HepG2 (cell line): Measurements from ENCODE around the gene SHC1. TPM values are rescaled to one million over a fixed set of nuclear protein-coding genes. Genes with fewer than 3 reads are reported as not detected.

ENCODE experiments used
- ATAC-seq: fragments of 200-7000 bp; cut with Tn5 transposase; 3 replicates; pipeline ENCODE4 v1.9.1; 2020; ENCODE audit warnings: mild to moderate bottlenecking, moderate library complexity
- BruUV-seq: library from RNA; stranded (reverse); fragments of 400-500 nt; replicated peaks from 2 replicates; lab custom pipeline; 2021; lab: Mats Ljungman, UMichigan
- CTCF ChIA-PET: fragments of 300-600 bp; formaldehyde crosslinking; extraction: SDS; loops from one replicate; lab custom pipeline; 2021; ENCODE audit warnings: low total read pairs, inconsistent platforms, low intra/inter-chr PET ratio; lab: Yijun Ruan, JAX
- POLR2A ChIA-PET: fragments of 350-600 bp; sonication (Branson Sonifier 250); formaldehyde crosslinking; loops from one replicate; lab custom pipeline; 2020; ENCODE audit warnings: antibody characterized with exemption, inconsistent platforms; lab: Yijun Ruan, JAX
- DNase-seq: peaks from one replicate; pipeline ENCODE4 v3.0.0-alpha.2; 2015; ENCODE audit warnings: low spot score
- FAIRE-seq: peaks from 3 replicates; lab custom pipeline; 2011; peaks lifted over from hg19 to GRCh38; lab: Jason Lieb, UNC
- H2AFZ ChIP-seq: one replicate; pipeline ENCODE4 v1.6.1; 2011; ENCODE audit warnings: low read length, inconsistent platforms
- H3K27ac ChIP-seq: fragments of 300-600 bp; 3 replicates; pipeline ENCODE4 v1.8.0; 2011; ENCODE audit warnings: mixed run types, mild to moderate bottlenecking, mixed read lengths, low read length, inconsistent platforms; ENCODE audit not compliant: insufficient read depth; ENCODE audit errors: extremely low read length
- H3K27me3 ChIP-seq, 2 experiments: fragments of 200-600 bp in 1 of 2; 2 replicates in 1 of 2; 3 replicates in 1 of 2; pipeline versions ENCODE4 v1.6.0 to v1.8.0; 2011; ENCODE audit warnings: low read length in 2 of 2, mild to moderate bottlenecking in 2 of 2, moderate library complexity in 2 of 2, inconsistent platforms in 1 of 2; ENCODE audit not compliant: insufficient read depth in 2 of 2, control insufficient read depth in 1 of 2
- H3K36me3 ChIP-seq, 2 experiments: fragments of 200-600 bp in 1 of 2; replicated peaks in 1 of 2; 2 replicates in 1 of 2; 3 replicates in 1 of 2; pipeline versions ENCODE4 v1.5.1 to v1.8.0; 2011; ENCODE audit warnings: low read length in 2 of 2, inconsistent platforms in 1 of 2; ENCODE audit not compliant: insufficient read depth in 2 of 2, control insufficient read depth in 1 of 2
- H3K4me1 ChIP-seq: 2 replicates; pipeline ENCODE4 v1.5.1; 2012; ENCODE audit warnings: low read length, inconsistent platforms; ENCODE audit not compliant: insufficient read depth
- H3K4me2 ChIP-seq: 2 replicates; pipeline ENCODE4 v1.6.0; 2011; ENCODE audit warnings: low read depth, low read length, inconsistent platforms
- H3K4me3 ChIP-seq, 3 experiments: fragments of 200-600 bp in 1 of 3; sonication (generic), shearing (Covaris generic) in 1 of 3; replicated peaks in 1 of 3; 2 replicates each; pipeline ENCODE4 v1.5.1; 2011 to 2016; ENCODE audit warnings: low read length in 3 of 3, inconsistent platforms in 2 of 3, low read depth in 2 of 3, mild to moderate bottlenecking in 2 of 3, control low read depth in 1 of 3, mixed read lengths in 1 of 3; ENCODE audit not compliant: insufficient read depth in 1 of 3
- H3K79me2 ChIP-seq: one replicate; pipeline ENCODE4 v1.6.1; 2011; ENCODE audit warnings: low read length, inconsistent platforms; ENCODE audit not compliant: insufficient read depth
- H3K9ac ChIP-seq: 2 replicates; pipeline ENCODE4 v1.6.0; 2011; ENCODE audit warnings: mild to moderate bottlenecking, low read depth, low read length, inconsistent platforms; ENCODE audit not compliant: insufficient read depth
- H3K9me3 ChIP-seq: 2 replicates; pipeline ENCODE4 v1.5.1; 2012; ENCODE audit warnings: mild to moderate bottlenecking, low read length
- H4K20me1 ChIP-seq: 2 replicates; pipeline ENCODE4 v1.6.0; 2011; ENCODE audit warnings: inconsistent platforms, mild to moderate bottlenecking, low read length, moderate library complexity; ENCODE audit not compliant: insufficient read depth
- ARID2 ChIP-seq: sonication (generic); formaldehyde crosslinking; IDR thresholded peaks from 2 replicates; pipeline ENCODE4 v1.8.1; 2022; ENCODE audit warnings: mild to moderate bottlenecking, missing genetic modification reagents, borderline replicate concordance
- ATF7-NPFF ChIP-seq: sonication (generic); formaldehyde crosslinking; IDR thresholded peaks from 2 replicates; pipeline ENCODE4 v1.8.1; 2023; ENCODE audit warnings: mild to moderate bottlenecking, low read depth, missing genetic modification reagents, moderate library complexity
- CC2D1A ChIP-seq: sonication (generic); formaldehyde crosslinking; IDR thresholded peaks from 2 replicates; pipeline ENCODE4 v1.8.1; 2023; ENCODE audit warnings: mild to moderate bottlenecking, missing genetic modification reagents
- CEBPZ ChIP-seq: IDR thresholded peaks from 2 replicates; pipeline ENCODE4 v1.6.1; 2012; ENCODE audit warnings: low read length, improper control_type of control experiment
- KLF12 ChIP-seq: sonication (generic); formaldehyde crosslinking; IDR thresholded peaks from 2 replicates; pipeline ENCODE4 v1.4.0; 2020; ENCODE audit warnings: missing genetic modification reagents, borderline replicate concordance
- KLF15 ChIP-seq: sonication (generic); formaldehyde crosslinking; IDR thresholded peaks from 2 replicates; pipeline ENCODE4 v1.8.1; 2023; ENCODE audit warnings: borderline replicate concordance, mild to moderate bottlenecking, inconsistent platforms, missing genetic modification reagents, mixed read lengths
- PLRG1 ChIP-seq: fragments of 450-650 bp; conservative IDR thresholded peaks from 2 replicates; pipeline ENCODE4 v1.6.1; 2016
- SCMH1 ChIP-seq: sonication (generic); formaldehyde crosslinking; IDR thresholded peaks from 2 replicates; pipeline ENCODE4 v1.9.0; 2021; ENCODE audit warnings: missing genetic modification reagents, mild to moderate bottlenecking, borderline replicate concordance
- SYNCRIP ChIP-seq: fragments of 200-400 bp; formaldehyde crosslinking; IDR thresholded peaks from 2 replicates; pipeline ENCODE4 v1.6.1; 2018; ENCODE audit warnings: mild to moderate bottlenecking, low read depth, low read length; ENCODE audit not compliant: insufficient read depth
- USF2 ChIP-seq, 2 experiments: sonication (generic) in 1 of 2; formaldehyde crosslinking in 1 of 2; IDR thresholded peaks; 2 replicates each; pipeline versions ENCODE4 v1.5.1 to v1.6.1; 2011 to 2020; ENCODE audit warnings: borderline replicate concordance in 1 of 2, low read depth in 1 of 2, low read length in 1 of 2, mild to moderate bottlenecking in 1 of 2, missing genetic modification reagents in 1 of 2, moderate library complexity in 1 of 2
- ZNF207 ChIP-seq: fragments of 450-650 bp; IDR thresholded peaks from 2 replicates; pipeline ENCODE4 v1.6.1; 2016; ENCODE audit warnings: antibody characterized with exemption, borderline replicate concordance
- ZNF574 ChIP-seq: sonication (generic); formaldehyde crosslinking; IDR thresholded peaks from 2 replicates; pipeline ENCODE4 v1.4.0; 2020; ENCODE audit warnings: missing genetic modification reagents
- ZNF598 ChIP-seq: sonication (generic); formaldehyde crosslinking; IDR thresholded peaks from 2 replicates; pipeline ENCODE4 v1.5.1; 2020; ENCODE audit warnings: mild to moderate bottlenecking, missing genetic modification reagents, borderline replicate concordance
- WGBS: methylation state at CpG from one replicate; pipeline ENCODE4 v1.1.6; 2017; ENCODE audit warnings: low lambda C conversion rate; 5-methylcytosine and 5-hydroxymethylcytosine counted together
- in situ Hi-C: cut with HindIII; loops from 2 replicates; pipeline ENCODE4 v1.10.0; 2017; ENCODE audit warnings: low pct_unique_long_range_greater_than_20kb; ENCODE audit not compliant: extremely low pct_ligation_motif_present
- intact Hi-C: fragments of 100-400 bp; cut with micrococcal nuclease; formaldehyde crosslinking; loops from one replicate; pipeline ENCODE4 v1.10.0; 2022; ENCODE audit not compliant: unreplicated experiment
- polyA plus RNA-seq, 8 experiments: library from polyadenylated mRNA; depleted of rRNA in 3 of 8; stranded (reverse) in 7 of 8; unstranded in 1 of 8; fragments of >200 nt; fragmentation: Illumina TruSeq in 4 of 8; extraction: Trizol in 4 of 8; gene quantifications; 2 replicates each; pipeline versions ENCODE4 v1.2.1 to v1.2.3, GENCODE V29; 2011 to 2016; ENCODE audit warnings: low read depth in 4 of 8, missing spikeins in 1 of 8, mixed read lengths in 1 of 8; ENCODE audit not compliant: insufficient read depth in 1 of 8
- total RNA-seq, 5 experiments: library from RNA; depleted of rRNA; stranded (reverse); fragments of >200 nt; fragmentation: Illumina TruSeq; extraction: Trizol; gene quantifications; 2 replicates each; pipeline ENCODE4 v1.2.3, GENCODE V29; 2016; ENCODE audit warnings: low read depth in 1 of 5

Gene SHC1
- total and polyA plus RNA-seq, 2 of the 13 experiments (the other 11 are each of a cell fraction or from before 2014, with no cell fraction given), result 52.0 to 137 TPM

GRCh38 chr1:154935749-154936554 is 34.6 kb downstream of the SHC1 start:
- in situ Hi-C loops, result no loop called here
- 73% methylated on average over 27 of the region's 27 CpGs for WGBS
- Histone ChIP-seq H3K4me2 (peak overlapping the region; percentile 91), H3K4me3 (peak overlapping the region; percentile 57 to 77 (median 69); a peak in 5 of 6 replicates), H3K9me3 (no peaks in the 10 kb centered on the region), H3K36me3 (no peaks in the 10 kb centered on the region), H2AFZ (no peak overlapping the region), H3K4me1 (peaks cover 74% of the 10 kb centered on the region), H3K79me2 (no peaks in the 10 kb centered on the region), H3K27ac (peak overlapping the region; percentile 99), H4K20me1 (no peaks in the 10 kb centered on the region), H3K27me3 (no peaks in the 10 kb centered on the region), H3K9ac (peak overlapping the region; percentile 95)
- DNase-seq, result no peak
- BruUV-seq, result TSS peak; percentile 64
- no peak for FAIRE-seq
- ChIA-PET CTCF (interaction anchor here (1.3 kb wide), 1 partner anchor 29 kb away, joined by 6 read pairs; no protein-coding TSS in a partner anchor), POLR2A (interaction anchor here (1.0 to 2.6 kb wide), 20 partner anchors 8 to 1805 kb away, joined by 3 to 28 read pairs (median 5); partner anchors contain the start of genes EFNA4, MRPL24, PBXIP1 and PYGO2)
- ATAC-seq, result peak; percentile 14; the same call in 2 of the 3 replicates
- intact Hi-C loops, result loop anchor here (2.0 kb wide), 1 partner anchor 29 kb away; no protein-coding TSS in a partner anchor
- TF ChIP-seq PLRG1 (no peak), ZNF574 (CRISPR knock-in tag) (no peak), KLF15 (CRISPR knock-in tag) (no peak; the same call in 1 of the 2 replicates), KLF12 (CRISPR knock-in tag) (no peak), ARID2 (no peak), CEBPZ (no peak), ATF7-NPFF (CRISPR knock-in tag) (no peak), ZNF598 (CRISPR knock-in tag) (no peak), ZNF207 (0 out of 2 replicates have a peak, but pooled peaks have one; percentile 51), SYNCRIP (no peak), SCMH1 (CRISPR knock-in tag) (no peak), CC2D1A (CRISPR knock-in tag) (no peak), USF2 (IDR thresholded peaks at IDR 0.05; ENCODE audit: low read depth, low read length) (peak; percentile 93), USF2 (CRISPR knock-in tag; IDR thresholded peaks at IDR 0.05; ENCODE audit: borderline replicate concordance) (peak; percentile 96; the same call in 1 of the 2 replicates)
